GM18519 (cell line): ENCODE results near the gene LRRC72.
"Not testable (repeated sequence)": the region's sequence is repeated elsewhere in the genome, so short reads cannot be mapped to it uniquely, and the experiment has no call there.

Experiments
- ATAC-seq: cut with Tn5 transposase; IDR thresholded peaks from one replicate; pipeline ENCODE4 v1.9.1; 2021; ENCODE audit warnings: mild to moderate bottlenecking, moderate library complexity; ENCODE audit not compliant: unreplicated experiment, low FRiP score

Gene LRRC72

DNA sequence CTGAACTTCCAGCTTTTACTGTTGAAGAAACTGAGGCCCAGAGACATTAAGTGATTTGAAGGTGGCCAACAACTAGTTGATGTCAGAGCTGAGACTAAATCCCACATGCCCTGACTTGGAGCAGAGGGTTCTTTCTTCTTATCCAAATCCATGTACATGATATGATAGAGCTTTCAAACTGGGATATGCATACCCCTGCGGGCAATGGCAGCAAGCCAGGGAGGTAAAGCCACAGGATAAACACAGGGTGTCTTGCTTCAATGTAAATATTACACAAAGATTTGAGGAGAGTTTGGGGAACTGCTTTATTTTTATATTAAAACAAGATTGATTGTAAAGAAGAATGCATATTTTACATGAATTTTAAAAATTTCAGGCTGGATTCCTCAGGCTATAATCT, 2.3 kb upstream of the LRRC72 start:
- ATAC-seq: no peak

GRCh38 chr7:16528520-16528919, 1.9 kb downstream of the LRRC72 start:
- ATAC-seq: no peak

- no peak for ATAC-seq
Observed at GRCh38 chr7:16529697-16530096, 3.1 kb downstream of the LRRC72 start.

GRCh38 chr7:16531707-16532106, 5.1 kb downstream of the LRRC72 start:
- ATAC-seq: no peak

DNA sequence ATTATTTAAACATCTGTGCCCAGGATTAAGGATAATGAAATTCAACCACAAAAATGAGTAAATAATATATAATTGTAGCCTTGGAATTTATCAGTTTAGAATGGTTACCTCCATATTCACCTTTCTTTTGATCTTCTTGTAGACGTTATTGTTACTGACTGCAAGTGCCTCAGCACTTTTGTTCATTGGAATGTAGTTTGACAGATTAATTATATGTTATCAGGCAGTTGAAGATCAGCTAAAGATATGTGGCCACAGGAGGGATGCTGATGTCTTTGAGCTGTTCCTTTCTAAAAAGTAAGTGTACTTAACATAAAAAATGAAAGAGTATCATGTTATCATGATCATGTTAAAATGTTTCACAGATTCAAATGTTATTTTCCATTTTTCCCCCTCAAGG, 5.6 kb downstream of the LRRC72 start:
- ATAC-seq: no peak

DNA sequence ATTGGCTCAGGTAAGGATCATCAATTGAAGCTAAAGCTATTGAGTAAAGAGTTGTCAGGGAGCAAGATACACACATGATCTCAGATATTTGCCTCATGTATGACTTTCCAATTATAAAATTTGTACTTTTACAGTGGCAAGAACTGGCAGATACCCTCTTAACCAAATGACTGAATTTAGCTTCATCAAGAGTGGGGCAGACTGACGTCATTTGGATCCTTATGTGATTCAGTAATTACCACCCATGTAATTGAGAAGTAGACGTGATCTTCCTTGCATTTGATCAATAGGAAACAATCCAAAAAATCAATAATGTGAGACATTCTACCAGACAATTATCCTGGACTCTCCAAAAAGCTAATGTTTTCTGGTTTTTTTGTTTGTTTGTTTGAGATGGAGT, 8.9 kb downstream of the LRRC72 start:
- ATAC-seq: no peak

DNA sequence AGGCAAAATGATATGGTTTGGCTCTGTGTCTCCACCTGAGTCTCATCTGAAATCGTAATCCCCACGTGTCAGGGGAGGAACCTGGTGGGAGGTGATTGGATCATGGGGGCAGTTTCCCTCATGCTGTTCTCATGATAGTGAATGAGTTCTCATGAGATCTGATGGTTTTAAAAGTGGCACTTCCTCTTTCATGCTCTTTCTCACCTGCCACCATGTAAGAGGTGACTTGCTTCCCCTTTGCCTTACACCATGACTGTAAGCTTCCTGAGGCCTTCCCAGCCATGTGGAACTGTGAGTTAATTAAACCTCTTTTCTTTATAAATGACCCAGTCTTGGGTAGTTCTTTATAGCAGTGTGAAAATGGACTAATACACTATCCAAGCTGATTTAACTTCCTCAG, 13.9 kb downstream of the LRRC72 start:
- ATAC-seq: not testable (repeated sequence)

GRCh38 chr7:16542401-16542800, 15.8 kb downstream of the LRRC72 start:
- ATAC-seq: no peak

GRCh38 chr7:16543456-16543855, 16.8 kb downstream of the LRRC72 start:
- no peak for ATAC-seq

GRCh38 chr7:16546921-16547505, 20.4 kb downstream of the LRRC72 start:
- no peak for ATAC-seq

DNA sequence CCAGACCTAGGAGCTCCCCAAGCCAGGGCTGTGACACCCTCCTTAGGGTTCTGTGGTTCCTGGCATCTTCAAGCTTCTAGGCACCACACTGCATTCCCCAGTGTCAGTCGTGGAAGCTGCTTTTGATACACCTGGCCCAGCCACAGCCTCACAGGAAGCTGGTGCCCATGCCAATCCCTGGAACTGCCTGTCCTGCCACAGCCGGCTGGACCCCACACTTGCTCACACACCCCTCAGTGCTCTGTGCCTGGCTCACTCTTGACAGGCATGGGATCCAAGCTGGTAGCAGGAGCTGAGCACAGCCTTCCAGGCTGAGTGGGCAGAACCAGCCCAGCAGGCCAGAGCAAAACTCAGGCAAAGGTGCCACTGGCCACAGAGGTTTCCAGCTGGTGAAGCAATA, 21.8 kb downstream of the LRRC72 start:
- ATAC-seq: no peak

DNA sequence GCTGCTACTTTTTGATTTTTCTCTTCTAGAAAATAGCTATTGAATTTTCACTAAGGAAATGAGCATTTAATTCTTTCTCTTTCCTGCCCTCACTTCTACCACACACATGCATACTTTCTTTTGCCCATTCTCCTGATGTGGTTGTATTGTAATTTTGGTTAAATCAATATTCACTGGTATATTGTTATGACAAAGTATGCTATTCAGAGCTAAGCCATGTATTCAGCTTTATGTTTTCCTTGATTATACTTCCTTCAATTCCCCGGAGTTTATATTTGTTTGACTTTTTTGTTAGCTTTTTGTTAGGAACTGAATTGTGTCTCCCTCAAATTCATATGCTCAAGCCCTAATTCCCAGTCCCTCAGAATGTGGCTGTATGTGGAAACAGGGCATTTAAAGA, 24.0 kb downstream of the LRRC72 start:
- no peak for ATAC-seq

DNA sequence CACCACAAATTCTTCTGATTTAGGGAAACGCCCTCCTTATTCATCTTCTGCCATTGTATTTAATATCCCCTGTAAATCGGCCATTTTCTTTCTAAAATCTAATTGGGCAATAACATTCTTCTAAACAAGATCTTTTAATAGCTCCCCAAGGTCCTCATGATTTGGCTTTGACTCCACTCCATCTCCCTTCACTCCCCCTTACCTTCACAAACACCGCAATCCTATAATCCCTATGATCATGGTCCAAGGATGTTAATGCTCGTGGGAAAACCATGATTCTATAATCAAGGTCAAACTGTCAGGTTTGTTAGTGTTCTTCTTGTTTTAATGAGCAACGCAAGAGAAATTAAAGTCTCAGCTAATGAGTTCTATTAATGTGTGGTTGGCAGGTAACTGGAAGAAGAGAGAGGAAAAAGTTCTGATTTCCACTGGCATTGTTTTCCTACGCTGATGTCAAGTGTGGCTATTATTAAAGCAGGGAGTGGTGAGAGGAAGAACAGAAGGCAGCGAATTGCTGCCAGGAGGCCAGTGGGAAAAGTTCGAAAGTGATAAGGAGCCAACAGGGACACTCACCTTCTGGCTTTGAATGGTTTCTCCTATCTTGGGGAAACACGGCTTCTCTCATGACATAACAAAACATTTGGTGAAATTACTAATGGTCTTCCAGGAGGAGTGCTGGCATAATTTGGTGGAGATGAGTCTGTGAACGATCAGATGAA, 28.1 kb downstream of the LRRC72 start:
- ATAC-seq: no peak

GRCh38 chr7:16556359-16556758, 29.7 kb downstream of the LRRC72 start:
- ATAC-seq: no peak

DNA sequence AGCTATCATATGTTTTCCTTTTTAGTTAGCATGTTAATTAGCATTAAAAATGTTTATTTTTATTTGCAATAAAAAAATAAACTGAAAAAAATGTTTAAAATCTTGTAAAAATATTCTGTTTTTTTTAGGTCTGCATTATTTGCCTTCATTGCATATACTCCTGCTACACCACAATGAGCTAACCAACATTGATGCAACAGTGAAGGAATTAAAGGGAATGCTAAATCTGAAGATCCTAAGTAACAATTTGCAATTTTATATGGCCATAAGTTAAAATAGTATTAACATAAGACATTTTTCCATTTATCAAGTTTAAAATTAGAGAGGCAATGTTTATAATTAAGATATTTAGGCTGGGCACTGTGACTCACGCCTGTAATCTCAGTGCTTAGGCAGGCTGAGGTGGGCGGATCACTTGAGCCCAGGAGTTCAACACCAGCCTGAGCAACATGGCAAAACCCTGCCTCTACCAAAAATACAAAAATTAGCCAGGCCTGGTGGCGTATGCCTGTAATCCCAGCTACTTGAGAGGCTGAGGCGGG, 32.2 kb downstream of the LRRC72 start:
- no peak for ATAC-seq

DNA sequence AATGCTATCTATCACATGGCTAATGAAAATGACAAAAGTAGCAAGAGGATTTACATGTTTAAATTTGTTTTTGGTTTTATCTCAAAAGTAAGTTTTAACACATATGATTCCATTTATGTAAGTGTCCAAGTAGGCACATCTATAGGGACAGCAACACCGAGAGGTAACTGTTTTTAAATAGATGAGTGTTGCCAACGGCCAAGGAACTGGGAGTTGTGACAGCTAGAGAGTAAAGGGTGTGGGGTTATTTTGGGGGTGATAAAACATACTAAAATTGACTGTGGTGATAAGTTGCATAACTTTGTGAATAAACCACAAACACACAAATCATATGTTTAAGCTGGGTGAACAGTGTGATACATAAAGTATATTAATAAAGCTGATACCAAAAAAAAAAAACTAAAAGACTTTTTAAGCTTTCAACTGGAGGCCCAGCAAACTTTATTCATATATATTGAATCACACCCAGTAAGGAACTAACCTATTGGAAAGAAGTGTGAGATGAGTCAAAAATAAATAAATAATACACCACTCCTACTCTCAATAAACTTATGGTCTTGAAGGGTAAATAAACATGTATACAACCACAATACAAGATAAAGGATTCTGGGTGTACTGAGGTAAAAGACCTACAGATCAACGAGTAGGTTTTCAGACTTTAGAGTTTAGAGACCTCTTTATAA, 33.0 kb downstream of the LRRC72 start:
- no peak for ATAC-seq

GRCh38 chr7:16561943-16562342, 35.3 kb downstream of the LRRC72 start:
- ATAC-seq: no peak

GRCh38 chr7:16562456-16563220, 36.0 kb downstream of the LRRC72 start:
- no peak for ATAC-seq

DNA sequence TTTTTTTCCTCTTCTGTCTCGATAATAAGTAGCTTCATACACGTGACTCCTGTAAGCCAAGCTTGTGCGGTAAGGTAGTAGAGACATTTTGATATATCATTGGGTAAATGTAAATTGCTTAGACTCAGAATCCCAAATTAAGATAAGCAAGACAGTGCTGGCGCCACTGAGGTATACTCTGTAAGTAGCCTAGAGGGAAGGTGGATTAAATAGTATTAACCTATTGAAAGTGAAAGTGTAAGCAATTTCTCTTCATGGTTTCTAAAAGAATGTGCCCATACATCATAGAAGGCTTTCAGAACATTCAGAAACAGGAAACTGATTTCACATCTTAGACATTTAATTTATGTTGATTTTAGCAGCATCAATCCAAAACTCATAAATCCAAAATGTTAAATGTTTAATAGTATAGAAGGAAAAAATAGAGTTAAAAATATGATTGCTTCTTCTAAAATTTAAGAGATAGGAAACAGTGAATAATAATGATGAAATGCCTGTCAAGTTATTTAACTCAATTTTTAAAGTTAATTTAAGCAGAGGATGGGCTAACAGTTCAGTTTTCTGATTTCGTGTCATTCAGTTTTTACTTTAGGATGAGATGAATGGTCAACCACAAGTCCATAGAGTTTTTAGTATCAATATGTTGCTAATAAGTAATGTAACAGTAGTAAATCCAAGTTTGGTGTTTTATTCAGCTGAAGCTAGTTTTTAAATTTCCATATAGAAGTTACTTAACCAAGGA, 36.8 kb downstream of the LRRC72 start:
- ATAC-seq: peak; percentile 85

DNA sequence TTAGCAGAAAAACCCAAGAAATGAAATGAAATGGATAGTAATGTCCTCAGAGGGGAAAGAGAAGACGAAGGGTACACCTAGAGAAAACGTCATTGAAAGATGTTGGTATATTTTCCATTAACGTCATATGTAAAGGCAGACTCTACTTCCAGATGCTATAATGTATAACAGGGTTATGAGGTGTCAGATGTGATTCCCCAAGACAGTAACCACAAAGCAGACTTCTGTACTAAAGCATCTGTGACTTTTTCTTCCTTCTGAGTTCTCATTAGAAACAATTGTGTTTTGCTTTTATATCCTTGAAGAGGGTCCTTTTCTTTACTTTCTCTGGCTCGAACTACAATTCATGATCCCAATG, 37.4 kb downstream of the LRRC72 start:
- ATAC-seq: no peak
